Frontal cortex (tissue), 4 donors: Measurements from ENCODE around the gene SLC8A1. TPM values are rescaled to one million over a fixed set of nuclear protein-coding genes. Genes with fewer than 3 reads are reported as not detected.

Experiments used
- DNase-seq, 2 donors: peaks; one replicate each; pipeline ENCODE4 v3.0.0; 2012; ENCODE audit warnings: low spot score in 2 of 2
- FAIRE-seq: peaks from 2 replicates; lab custom pipeline; 2012; peaks lifted over from hg19 to GRCh38; lab: Jason Lieb, UNC
- total RNA-seq: library from RNA; depleted of rRNA; stranded (reverse); fragments of >200 nt; gene quantifications from one replicate; pipeline ENCODE4 v1.2.3, GENCODE V29; 2014
- donor health status: control.
- donor health status: control.
- donor health status: control.

SLC8A1 gene
- total RNA-seq, 1 donor from 2014 or later: 187 TPM

DNA sequence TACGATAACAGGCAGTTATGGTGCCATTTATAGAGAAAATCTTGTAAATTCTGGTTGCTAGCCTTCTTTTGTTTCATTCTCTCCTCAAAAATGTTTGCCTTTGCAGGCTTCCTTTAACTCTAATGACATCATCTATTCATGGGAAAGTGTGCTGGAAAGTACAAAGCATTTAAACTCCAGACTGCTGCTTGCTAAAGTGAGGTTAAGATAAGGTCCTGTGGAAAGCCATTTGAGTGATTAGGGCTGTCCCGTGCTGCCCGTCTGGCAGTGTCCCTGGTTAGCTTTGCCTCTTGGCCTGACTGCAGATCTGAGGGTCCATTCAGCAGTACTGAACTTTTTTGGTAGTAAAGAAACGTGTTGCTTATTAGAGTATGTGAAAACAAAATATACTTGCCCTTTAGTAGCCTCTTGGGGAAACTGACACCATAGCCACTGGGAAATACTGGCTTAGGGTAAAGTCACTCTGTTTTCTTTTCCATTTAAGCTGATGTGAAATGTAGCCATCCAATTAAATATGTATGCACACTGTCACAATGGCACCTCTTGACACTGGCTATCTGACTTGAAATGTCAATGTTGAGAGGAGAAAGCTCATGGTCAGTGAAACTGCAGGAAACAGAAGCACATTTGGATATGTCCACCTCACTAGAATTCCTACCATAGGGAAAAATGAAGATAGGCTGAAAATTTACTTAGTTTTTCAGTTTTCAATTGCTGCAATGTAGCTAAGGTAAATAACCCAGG is 321.5 kb downstream of the SLC8A1 start:
- FAIRE-seq (no peak), DNase-seq (no peak)

DNA sequence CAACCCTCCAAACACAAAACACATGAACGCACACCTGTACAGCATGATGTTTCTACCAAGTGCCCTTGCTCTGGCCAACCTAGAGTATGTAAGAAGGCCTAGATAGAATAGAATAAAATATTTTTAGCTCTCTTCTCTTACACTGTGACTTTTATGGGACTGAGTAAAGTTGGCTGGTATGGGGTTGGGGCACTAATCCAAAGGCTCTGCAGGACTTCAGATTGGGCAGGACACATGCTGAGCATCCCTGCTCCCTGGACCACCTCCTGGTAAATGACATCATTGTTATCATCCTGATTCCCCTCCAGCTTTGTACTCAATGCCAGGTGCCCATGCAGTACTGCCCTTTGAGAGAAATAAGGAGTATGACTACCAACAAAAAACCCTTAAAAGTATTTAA is 322.2 kb downstream of the SLC8A1 start:
- DNase-seq (no peak), FAIRE-seq (no peak)

DNA sequence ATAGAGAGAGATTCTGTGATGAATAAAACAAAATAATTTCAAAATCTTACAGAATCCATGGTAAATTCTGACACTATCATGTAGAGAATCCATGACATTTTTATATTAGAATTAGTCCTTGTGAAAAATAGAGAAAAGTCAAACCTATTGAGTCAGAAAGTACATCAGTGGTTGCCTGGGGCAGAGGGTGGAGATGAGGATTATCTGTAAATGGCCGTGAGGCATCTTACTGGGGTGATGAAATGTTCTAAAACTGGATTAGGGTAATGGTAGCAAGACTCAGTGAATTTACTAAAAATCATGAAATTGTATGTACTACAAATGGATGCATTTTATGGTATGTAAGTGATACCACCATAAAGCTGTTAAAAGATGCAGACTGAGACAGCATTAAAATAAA is 323.1 kb downstream of the SLC8A1 start:
- DNase-seq (no peak), FAIRE-seq (no peak)

DNA sequence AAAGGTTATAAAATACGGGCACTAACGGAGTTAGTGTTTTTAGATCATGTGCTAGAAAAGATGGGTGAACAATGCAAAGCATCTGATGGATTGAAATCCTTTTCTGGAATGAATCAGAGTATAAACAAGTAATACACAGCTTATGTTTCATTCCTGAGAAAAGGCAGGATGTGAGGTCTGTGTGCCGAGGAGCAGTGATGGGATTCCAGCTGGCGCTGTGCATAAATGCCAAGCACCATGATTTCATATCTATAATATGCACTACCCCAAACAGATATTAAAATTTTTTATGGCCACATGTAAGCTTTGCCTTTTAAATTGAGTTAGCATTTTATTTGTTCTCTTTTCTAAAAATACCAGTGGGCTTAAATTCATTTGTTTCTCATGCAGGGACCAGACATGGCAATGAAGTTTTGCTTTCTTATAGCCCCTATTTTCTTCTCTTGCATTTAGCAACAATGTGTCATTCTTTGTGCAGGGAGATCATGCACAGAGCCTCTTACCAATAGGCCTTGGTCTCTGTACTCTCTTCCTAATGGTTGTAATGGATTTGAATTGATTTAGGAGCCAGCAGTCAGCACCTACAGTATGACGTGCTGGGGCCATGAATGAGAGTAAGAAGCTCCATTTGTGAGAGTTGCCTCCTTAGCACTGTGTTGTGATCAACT is 323.9 kb downstream of the SLC8A1 start:
- no peak for DNase-seq
- FAIRE-seq: no peak

DNA sequence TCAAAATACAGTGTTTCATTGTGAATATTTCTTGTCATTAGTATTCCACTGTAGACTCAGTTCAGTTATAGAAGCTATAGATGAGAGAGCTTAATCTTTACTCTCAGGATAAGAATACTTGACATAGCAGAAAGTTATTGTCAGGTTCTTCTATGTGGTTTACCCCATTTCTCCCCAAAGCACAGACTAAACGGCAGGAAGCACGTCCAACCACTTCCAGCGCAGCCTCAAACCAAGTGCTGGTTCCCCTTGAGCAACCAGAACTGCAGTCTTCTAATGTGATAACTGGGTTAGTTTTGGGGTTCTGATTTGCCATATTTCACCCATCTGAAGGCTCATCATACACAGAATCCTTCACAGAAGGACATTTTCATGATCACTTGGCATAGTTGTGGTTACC is 324.7 kb downstream of the SLC8A1 start:
- DNase-seq (no peak), FAIRE-seq (no peak)

DNA sequence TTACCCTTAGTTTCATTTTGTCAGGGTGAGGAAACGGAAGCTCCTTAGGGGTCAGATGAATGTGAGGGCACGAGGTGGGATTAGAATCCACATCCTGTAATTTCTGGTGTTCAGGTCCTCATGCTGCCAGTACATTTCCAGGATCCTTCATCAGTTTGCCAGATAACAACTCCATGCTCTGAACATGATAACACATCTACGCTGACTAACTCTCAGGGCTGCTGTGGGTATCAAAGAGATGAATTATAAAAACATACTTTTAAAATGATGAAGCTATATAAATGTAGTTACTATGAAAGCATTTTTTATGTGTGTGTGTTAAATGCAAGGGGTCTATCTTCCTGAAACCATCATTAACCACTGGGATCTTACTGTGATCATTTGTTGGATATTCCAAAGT is 325.9 kb downstream of the SLC8A1 start:
- DNase-seq (no peak), FAIRE-seq (no peak)

DNA sequence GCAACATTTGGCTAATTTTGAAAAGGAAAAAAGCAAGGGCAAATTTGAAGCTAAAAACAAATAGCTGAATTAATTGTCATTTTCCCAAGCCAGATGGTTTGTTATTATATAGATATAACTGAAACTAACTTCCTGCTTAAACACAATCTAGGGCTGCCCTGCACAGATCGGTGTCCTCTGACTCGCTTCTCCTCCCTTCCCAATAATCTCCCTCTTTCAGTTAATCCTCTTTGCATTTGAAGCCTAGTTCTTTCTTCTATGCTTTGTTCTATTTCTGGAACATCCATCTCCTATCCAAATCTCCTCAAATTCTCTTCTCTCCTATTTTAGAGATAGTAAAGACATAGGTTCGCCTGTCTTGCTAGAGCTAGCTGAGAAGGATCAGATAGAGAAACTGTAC is 328.1 kb downstream of the SLC8A1 start:
- FAIRE-seq: no peak

DNA sequence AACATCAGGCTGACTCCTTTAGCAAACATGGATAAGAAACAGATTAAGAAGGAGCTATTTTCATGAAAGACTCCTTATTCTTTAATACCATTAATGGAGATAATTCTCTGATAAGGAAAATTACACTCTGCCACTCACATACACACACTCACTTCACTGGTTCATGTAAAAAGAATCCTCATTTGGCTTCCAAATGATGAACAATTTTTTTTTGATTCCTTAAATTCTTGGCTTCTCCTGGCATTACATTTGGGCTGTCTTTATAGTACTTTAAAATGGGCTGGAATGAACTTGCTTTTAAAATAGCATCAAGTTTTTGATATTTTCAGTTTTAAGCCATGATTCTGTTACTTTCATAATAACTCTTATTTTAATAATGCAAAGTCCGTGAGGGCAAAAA is 328.6 kb downstream of the SLC8A1 start:
- DNase-seq (no peak), FAIRE-seq (no peak)

More for the DNA sequence above, 328.1 kb downstream of the SLC8A1 start:
- DNase-seq: no peak

DNA sequence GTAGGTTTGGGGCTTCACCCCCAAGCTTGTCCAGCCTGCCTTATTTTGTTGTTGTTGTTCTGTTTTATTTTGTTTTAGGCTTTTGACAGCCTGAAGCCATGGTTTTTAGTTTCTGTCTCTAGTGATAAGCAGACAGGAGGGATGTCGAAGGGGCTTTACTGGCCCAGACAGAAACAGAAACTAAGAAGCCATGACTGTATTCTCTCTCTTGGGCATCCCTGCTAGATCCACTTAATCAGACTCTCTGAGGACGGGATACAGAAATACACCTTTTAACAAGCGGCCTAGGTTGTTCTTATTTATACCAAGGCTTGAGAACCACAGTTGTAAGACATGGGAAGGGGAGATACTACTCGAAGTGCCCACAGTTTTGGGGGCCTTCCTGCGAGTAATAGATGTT is 330.9 kb downstream of the SLC8A1 start:
- DNase-seq (no peak), FAIRE-seq (no peak)

DNA sequence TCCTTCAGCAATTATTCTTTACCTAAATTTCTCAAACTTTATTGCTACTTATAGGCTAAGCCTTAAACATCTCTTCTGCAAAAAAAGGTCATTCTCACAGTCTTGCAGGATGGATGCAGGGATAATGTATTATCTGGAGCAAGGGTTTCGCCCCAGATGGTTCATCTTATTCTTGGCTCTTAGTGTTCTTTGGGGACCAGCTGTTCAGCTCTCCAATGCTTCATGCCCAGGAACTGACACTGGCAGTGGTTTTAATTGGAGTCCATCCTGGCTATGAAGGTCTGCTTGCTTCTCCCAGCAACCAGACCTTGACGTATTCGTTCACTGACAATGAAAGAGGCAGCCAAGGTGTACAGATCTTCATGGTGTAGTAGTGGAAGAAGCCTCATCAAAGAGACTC is 331.9 kb downstream of the SLC8A1 start:
- DNase-seq (no peak), FAIRE-seq (no peak)

DNA sequence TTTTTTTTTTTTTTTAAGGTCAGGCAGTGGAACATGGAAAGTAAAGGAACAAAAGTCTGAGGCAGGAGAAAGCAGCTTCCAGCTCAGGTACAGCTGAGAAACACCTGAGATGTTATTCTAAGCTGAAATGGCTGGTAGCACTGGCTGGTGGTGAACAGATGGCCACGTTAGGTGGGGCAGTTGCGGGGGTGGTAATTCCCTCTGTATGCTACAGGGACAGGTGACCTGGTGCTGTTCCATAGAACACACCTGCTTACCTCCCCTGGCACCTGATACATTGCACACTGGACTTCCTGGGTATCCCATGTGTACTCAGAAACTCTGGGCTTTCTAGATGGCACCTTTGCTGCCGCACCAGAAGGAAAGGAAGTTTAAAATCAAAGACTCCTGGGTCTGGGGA is 333.3 kb downstream of the SLC8A1 start:
- FAIRE-seq: no peak
- DNase-seq: no peak

DNA sequence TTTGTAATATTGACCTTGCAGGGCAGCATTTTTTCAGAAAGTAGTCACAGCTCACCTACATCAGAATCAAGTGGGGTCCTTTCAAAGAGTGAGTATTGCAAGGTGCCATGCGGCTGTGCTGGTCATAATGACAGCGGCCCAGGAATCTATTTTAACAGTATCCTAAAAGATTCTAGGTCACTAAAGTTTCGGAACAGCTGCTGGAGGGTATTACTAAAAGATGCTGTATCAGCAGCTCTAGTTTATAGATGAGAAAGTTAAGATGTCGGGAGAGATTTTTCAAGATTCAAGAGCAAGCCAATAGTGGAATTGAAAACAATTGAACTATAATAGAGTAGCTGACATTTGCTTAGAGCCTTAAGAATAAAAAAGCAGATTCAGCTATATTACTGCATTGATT is 336.0 kb downstream of the SLC8A1 start:
- DNase-seq: no peak
- FAIRE-seq: no peak

DNA sequence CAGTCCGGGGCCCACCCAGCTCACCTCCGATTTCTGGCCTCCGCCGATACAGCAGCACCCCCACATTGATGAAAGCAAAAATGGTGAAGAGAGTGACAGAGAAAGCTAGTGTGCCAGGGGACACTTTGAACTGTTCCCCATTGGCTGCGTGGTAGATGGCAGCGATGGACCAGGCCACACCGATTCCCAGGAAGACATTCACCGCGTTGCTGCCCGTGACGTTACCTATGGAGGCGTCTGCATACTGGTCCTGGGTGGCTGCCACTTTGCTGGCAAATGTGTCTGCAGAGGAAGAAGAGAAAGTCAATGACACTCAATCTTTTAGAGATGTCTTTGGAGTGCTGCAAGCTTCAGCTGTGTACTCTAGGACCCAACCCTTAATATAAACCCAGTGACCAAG is 336.5 kb downstream of the SLC8A1 start:
- no peak for FAIRE-seq

DNA sequence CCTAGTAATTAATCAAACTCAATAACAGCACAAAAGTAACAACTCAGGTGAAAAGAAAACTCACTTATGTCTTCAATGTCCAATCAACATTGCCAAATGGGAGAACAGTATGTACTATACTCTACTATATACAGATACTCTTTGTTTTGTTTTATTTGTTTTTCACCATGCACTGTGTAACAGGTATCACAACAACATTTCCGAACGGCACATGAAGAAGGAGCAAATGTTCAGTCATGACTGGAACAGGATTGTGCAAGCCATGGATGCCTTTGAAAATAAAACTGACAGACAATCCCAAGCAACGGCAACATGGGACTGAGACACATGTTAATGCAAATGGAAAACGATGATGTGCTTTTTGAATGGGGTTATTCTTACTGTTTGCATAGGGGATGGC is 337.9 kb downstream of the SLC8A1 start:
- FAIRE-seq (no peak), DNase-seq (no peak)

More for the DNA sequence above, 336.5 kb downstream of the SLC8A1 start:
- no peak for DNase-seq

DNA sequence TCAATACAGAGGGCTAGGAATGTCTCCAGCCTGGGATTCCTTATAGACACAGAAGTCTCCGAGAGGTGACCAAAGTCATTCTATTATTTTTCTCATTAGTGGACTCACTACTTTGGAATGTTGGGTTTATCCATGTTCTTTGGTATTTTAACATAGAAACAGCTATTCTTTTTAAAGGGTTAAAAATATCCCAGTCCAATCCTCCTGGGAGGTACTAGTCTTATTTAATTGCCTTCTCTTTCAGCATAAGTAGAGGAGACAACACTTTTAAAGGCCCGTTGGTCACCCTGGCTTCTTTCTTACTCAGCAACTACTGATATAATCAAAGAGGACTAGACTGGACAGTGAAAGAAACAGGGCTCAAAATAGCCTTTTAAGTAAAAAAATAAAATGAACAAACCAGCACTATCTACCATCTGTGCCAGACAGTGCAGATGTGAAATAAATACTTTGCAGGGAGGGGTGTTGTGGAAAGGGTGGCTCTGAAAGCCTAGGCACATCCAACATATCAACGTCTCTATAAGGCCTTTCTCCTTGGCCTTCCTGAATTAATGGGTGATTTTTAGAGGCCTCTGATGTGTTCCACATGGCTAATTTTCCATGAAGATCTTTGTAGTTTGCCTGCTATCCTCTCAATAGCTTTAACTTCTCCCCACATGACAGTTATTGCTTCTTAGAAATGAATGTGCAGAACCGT is 338.5 kb downstream of the SLC8A1 start:
- FAIRE-seq (no peak), DNase-seq (no peak)

DNA sequence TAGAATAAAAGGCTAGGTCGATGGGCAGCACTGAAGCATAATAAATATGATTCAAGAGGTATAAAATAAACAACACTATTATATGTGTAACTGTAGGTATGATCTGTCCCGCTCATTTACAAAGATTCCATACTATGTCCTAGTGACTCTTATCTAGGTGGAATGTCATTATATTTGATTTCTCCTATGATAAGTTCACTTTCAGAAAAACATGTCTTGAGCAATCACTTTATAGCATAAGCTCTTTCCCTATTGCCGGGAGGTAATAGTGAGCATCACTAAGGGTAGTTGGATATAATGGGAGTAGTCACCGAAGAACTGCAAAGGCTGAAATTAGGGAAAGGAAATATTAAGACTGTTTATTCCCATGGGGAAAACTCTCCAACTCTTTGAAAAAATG is 342.5 kb downstream of the SLC8A1 start:
- DNase-seq: no peak

DNA sequence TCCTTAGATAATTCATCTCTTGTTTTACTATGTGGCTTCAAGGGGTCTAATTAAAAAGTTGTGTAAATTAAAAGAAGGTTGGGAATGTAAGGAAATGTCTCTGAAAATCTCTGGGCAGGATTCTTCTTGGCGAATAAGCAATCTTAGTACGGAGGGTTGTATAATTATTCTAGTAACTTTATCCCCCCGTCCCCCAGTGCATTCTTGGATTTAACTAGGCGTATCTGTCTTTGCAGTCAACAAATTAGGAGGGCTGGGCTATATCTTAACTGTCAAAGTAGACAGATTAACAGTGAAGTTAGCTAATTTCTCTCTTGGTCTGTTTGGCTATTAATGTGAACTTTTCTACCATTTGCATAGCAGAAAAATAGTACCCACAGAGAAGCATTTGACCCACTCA is 343.0 kb downstream of the SLC8A1 start:
- FAIRE-seq (no peak), DNase-seq (no peak)

More for the DNA sequence above, 342.5 kb downstream of the SLC8A1 start:
- FAIRE-seq: no peak

DNA sequence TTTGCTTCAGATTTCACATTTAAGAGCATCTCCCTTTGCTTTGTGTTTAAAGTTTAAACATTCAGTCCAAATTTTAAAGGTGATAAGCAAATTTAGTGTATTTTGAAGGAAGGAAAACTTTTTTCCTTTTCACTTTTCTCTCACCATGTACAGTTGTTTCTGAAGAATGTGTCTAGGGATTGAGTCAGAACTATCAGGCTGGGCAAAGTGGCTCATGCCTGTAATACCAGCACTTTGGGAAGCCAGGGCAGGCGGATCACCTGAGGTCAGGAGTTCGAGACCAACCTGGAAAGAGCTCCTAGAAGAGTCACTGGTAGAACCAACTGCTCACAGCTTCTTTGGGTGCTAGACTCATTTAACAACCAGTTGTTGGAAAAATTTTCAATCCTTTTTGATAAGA is 345.8 kb downstream of the SLC8A1 start:
- DNase-seq (no peak), FAIRE-seq (no peak)

DNA sequence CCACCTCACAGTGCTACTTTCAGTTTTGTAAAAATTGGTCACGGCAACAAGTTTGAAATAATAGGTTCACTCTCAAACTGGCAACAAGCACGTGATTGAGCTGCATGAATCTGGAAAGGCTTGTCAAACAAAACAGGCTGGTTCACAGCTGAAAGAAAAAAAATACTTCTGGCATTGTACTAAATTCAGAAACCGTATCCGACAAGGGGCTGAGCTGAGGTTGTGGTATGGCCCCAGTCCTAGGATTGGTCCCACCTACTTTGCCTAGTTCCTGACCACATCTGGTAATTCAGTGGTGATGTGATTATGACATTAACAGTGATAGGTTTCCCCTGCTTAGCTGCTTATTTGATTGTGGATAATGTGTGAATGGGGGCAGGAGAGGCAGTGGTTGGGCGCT is 346.3 kb downstream of the SLC8A1 start:
- DNase-seq (no peak), FAIRE-seq (no peak)

DNA sequence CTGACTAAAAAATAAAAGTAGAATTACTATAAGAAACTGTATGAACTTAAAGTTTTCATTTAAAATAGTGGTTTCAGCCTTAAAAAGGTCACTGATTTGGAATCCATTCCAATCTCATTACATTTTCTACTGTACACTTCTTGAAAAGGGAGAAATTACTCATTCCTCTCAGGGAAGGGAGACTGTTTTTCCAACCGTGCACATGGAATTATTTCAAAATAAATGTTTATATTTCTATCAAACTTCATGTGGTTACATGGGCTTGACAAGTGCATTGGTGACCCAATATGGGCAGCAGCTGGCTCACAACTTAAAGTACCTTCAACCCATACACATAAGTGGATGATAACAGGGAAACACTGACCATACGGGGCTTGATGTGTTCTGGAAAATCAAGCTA is 348.3 kb downstream of the SLC8A1 start:
- DNase-seq: no peak
- no peak for FAIRE-seq

DNA sequence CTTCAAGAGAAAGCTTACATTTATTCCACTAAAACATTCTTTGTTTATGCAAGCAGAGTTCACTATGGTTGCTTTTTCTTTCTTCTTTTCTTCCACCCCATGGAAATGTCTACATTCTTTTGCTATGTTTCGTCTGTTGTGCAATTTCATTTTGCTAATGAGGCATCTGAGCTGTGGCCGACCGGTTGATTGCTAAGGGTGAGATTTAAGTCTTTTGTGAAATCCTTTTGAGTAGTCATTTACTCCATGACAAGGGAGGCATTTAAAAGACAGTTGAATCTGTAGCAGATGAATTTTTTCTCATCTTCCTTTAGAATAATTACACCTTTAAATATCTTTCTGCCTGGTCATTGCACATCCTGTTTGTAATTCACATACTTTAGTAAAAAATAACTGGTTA is 348.7 kb downstream of the SLC8A1 start:
- FAIRE-seq: no peak
- DNase-seq: no peak
